ENCODE results near the gene LMF1.

DNA sequence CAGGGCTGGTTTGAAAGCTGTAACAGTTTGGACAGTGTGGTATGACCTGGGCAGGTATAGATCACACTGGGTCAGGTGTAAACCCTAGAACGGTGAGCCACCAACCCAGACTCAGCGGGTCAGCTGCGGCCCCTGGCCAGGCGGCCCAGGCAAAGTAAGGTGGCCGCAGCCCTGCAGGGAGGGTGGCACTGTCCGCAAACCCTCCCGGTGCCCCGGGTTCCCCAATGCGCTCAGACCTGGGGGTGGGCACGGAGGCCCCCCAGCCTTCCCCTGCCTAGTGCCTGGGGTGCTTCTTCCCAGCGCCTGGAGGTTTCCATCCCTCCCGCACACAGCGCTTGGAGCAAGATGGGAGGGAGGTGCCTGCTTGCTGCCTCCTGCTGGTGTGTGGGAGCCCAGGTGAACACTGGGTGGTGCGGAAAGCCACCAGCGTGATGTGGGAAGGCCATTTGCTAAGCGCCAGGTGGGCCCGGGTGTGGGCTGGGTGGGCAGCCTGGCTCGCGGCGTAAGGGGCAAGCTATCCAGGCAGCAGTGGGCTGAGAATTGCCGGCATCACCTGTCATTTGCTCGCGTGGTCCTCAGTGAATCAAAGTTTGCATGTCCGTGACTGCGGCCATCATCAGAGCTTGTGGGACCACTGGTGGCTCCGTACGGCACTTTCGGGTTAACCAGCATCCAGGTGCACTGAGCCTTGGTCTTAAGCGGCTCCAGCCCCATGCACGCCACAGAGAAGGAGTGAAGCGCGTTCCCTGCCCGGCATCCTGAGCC is 122.9 kb downstream of the LMF1 start:
- TF ChIP-seq, protein P1, sequence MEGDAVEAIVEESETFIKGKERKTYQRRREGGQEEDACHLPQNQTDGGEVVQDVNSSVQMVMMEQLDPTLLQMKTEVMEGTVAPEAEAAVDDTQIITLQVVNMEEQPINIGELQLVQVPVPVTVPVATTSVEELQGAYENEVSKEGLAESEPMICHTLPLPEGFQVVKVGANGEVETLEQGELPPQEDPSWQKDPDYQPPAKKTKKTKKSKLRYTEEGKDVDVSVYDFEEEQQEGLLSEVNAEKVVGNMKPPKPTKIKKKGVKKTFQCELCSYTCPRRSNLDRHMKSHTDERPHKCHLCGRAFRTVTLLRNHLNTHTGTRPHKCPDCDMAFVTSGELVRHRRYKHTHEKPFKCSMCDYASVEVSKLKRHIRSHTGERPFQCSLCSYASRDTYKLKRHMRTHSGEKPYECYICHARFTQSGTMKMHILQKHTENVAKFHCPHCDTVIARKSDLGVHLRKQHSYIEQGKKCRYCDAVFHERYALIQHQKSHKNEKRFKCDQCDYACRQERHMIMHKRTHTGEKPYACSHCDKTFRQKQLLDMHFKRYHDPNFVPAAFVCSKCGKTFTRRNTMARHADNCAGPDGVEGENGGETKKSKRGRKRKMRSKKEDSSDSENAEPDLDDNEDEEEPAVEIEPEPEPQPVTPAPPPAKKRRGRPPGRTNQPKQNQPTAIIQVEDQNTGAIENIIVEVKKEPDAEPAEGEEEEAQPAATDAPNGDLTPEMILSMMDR (IDR thresholded peaks at IDR 0.05) = no peak
- no peak for TF ChIP-seq POLR2A (IDR thresholded peaks at IDR 0.05)
